Left renal pelvis (tissue), 4 donors: ENCODE data around the gene PACRG. TPM values are rescaled to one million over a fixed set of nuclear protein-coding genes. Genes with fewer than 3 reads are reported as not detected.
"Not testable (repeated sequence)": the region's sequence is repeated elsewhere in the genome, so short reads cannot be mapped to it uniquely, and the experiment has no call there.

Source experiments
- DNase-seq, 4 donors: peaks; one replicate each; pipeline ENCODE4 v3.0.0-alpha.2; 2013; ENCODE audit warnings: low read depth in 4 of 4, low spot score in 3 of 4
- polyA plus RNA-seq, 4 donors: library from polyadenylated mRNA; unstranded; fragments of 120-200 nt; gene quantifications; one replicate each; pipeline ENCODE4 v1.2.1, GENCODE V29; 2013; ENCODE audit not compliant: insufficient read length in 4 of 4

Gene PACRG
- polyA plus RNA-seq, 4 donors, result 5.3 to 22.3 (median 14.2) TPM

DNA sequence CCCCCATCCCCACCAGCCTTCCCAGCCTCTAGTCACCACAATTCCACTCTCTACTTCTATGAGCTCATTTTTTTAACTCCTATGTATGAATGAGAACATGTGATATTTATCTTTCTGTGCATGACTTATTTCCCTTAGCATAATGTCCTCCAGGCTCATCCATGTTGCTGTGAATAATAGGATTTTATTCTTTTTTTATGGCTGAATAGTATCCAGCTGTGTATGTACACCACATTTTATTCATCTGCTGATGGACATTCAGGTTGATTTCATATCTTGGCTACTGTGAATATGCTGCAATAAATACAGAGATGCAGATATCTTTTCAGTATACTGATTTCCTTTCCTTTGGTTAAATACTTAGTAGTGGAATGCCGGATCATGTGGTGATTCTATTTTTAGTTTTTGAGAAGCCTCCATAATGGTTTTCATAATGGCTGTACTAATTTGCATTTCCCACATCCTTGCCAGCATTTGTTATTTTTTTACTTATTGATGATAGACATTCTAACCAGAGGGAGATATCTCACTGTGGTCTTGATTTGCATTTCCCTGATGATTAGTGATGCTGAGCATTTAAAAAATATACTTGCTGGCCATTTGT lies 194.9 kb downstream of the PACRG start:
- DNase-seq, result no peak

- DNase-seq, result no peak
Observed at GRCh38 chr6:162934844-162935243, 207.1 kb downstream of the PACRG start.

GRCh38 chr6:162940426-162940825 lies 212.7 kb downstream of the PACRG start:
- no peak for DNase-seq

GRCh38 chr6:162941128-162941527 lies 213.4 kb downstream of the PACRG start:
- DNase-seq, result no peak

DNA sequence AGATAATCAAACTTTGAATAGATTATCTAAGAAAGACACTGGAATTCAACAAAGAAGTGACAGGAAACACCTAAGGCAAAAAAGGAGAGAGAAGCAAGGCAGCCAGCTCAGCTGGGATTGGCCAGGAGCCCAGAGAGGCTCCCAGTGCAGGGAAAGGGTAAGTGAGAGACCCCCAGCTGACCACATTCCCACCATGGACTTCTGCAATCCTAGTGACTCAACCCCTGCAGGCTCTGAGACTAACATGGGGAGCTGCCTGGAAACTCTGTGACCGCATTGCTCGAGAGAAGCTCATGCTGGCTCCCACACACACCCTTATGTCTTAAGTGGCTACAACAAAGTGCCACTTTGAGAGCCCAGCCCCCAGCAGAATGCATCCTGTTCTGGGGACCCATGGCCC lies 215.1 kb downstream of the PACRG start:
- DNase-seq, result no peak

- no peak for DNase-seq
Observed at GRCh38 chr6:162943369-162943768, 215.6 kb downstream of the PACRG start.

DNA sequence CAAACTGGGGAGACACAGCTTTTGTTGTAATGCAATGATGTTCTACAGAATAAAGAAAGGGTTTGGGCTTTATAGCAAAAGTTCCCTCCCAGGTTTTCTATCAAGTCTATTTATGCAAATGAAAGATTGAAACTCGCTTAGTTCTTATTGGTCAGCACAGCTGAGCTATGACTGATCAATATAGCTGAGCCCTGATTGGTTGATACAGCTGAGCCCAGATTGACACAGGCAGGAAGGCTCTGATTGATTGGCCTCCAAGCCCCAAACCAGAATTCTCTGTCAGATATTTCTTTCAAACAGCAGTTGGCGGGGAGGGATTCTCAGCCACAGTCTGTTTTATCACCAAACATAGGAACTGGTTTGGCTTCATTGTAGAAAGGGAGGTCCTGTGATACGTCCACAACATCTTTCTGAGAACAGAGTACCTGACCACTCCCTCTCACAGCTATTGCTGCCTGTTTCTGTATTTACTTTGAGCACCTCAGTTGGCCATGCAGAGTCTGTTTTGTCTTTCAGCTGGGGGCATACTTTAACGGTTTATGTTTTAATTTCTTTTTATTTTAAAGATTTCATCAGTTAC lies 223.5 kb downstream of the PACRG start:
- DNase-seq, result no peak

- no peak for DNase-seq
Observed at GRCh38 chr6:162952423-162952822, 224.6 kb downstream of the PACRG start.

DNA sequence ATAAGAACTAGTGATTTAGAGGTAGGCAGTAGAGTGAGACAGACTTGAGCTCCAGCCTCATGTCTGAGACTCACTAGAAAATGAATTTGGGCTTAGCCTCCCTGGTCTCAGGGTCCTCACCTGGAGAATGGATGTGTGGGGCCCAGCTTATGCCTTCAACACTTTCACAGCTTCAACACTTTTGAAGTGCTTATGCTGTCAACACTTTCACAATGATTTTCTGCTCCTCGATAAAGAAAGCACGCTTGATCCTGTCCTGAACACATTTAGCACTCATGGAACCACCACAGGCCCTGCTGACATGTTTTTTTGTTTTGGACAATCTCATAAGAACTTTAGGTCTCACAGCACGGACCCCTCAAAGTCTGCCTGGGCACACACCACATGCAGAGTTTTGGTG lies 229.3 kb downstream of the PACRG start:
- DNase-seq, result no peak

DNA sequence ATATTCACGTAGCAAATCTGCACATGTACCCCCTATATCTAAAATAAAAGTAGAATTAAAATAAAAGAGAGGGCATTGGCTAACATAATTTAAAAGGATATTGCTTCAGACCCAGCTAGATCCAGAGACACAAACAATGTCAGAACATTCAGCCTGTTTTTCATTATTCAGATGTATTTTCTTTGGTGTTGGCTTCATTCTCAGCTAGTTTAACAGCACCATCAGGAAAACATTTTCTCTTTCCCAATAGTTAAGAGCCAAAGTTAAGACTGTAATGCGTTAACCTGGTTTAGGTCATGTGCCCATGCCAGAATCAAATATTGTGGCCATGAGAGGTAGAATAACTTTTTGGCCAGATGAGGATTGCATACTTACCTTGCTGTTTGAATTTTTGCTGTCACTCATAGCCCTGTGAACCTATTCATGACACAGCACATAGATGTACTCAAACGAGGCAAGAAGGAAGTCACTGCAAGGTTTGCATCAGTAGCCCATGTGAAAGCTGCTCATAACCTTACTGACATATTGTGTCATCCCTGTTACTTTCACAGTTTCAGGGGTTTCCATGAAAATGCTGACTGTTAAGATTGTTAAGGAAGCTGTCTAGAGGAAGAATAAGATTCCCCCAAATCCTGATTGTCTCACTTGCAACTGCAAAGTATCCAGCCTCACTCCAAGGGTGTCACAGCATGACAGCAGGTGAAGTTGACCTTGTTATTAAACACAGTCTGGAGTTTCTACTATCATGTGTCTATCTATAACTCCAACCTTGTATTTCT lies 233.1 kb downstream of the PACRG start:
- DNase-seq, result no peak

DNA sequence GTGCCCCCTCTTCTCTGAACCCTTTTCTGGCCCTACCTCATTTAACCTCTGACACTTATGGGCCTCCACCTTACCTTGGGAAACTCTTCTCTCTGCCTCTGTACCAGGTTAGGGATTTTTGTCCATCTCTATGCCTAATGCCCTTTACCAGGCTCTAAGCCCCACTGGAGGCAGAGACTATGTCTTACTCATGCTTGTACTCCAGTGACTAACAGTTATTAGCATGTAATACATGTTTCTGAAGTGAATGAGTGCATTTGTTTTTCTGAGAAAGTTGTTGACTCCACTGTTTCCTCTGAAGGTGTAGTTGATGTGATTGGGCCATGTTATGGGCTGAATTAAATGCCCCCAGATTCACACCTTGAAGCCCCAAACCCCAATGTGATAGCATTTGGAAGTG lies 234.3 kb downstream of the PACRG start:
- no peak for DNase-seq

GRCh38 chr6:162963861-162964260 lies 236.1 kb downstream of the PACRG start:
- no peak for DNase-seq

DNA sequence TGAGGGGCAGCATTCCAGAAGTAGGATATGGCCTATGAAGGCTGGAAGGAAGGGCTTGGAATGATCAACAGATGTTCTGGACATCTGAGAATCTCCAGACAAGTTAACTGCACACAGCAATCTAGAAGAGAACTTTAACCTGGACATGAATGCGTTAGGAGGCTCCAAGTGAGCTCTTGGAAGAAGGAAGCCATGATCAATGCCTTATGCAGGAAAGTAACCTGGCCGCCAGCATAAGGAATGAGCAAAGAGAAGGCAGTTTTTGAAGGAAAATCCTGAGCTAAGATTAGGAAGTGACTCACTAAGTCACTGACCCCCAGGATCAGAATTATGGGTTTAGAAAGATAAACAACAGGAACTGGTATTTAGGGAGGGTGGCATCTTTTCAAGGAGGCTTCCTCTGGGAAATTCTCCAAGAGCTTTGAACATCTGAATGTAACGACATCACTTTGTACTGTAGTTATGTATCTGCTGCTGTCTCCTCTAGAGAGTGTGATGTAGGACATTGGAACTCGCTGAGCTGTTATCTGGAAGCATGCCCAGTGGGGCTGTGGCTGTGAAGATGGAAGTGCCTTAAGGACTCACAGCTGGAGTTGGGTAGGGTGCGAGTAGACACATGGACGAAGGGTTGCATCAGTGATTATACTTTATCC lies 236.8 kb downstream of the PACRG start:
- DNase-seq, result peak in 1 of 4 donors; percentile 24

- DNase-seq, result no peak
Observed at GRCh38 chr6:162965366-162965765, 237.6 kb downstream of the PACRG start.

DNA sequence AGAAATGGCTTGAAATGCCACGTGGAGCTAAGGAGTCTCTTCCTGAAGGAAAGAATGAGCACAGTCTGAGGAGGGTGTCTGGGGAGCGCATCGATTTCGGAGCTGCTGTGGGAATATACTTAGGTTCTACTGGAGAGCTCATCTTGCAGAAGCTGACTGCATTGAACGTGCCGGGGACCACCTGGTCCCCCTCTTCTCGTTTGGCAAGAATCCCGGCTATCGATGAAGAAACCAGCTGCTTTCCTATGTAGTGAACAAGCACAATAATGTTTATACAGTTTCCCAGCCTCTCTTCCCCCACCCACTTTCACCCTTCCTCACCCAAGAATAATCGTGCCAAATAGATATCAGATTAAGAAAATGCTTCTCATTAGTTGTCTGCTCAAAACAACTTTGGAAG lies 242.5 kb downstream of the PACRG start:
- DNase-seq, result no peak

DNA sequence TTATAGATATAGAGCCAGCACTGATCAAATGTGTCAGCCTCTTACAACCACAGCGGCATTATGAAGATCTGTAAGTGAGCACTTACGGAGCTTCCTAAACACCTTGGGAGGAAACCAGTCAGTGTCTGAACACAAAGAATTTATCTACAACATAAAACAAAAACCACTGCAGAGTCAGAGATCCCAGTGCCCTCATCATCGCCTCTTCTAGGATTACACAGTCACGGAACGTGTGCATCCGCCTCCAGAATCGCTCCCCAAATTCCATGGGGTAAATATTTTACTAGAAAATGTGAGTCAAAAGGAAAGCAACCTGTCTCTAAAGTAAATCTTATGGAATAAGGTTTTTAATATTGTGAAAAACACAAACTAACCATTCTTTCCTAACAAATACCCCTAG lies 243.6 kb downstream of the PACRG start:
- DNase-seq, result no peak

DNA sequence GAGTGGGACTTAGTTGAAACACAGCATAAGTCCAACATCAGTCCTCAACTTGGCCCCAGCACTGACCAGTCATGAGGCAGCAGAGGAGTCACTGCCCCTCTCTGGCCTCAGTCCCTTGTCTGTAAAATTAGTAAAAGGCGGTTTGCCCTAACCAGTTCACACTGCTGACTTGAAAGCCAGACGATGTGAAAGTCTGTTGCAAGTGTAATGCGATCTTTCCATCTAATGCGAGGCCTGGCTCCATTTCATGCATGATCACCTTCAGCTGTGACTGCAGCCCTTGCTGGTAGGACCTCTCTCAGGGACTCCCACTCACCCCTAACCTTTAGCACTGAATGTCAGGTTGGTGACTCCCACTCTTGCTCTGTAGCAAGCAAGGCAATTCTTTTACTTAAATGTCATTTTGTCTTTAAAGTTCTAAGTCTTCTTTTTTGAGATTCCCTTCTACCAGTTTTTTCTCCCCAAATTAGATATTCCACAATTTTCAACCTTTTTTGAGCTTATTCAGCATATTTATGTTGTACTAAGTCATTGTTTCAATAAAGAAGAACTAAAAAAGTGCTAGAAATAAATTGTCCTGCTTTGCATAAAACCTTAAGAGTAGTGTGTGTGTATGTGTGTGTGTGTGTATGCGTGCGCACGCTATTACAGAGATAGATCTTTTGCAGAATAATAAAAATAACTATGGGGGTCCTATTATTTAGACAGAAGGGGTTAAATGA lies 245.5 kb downstream of the PACRG start:
- peak; percentile 50 to 77 (median 54) for DNase-seq

DNA sequence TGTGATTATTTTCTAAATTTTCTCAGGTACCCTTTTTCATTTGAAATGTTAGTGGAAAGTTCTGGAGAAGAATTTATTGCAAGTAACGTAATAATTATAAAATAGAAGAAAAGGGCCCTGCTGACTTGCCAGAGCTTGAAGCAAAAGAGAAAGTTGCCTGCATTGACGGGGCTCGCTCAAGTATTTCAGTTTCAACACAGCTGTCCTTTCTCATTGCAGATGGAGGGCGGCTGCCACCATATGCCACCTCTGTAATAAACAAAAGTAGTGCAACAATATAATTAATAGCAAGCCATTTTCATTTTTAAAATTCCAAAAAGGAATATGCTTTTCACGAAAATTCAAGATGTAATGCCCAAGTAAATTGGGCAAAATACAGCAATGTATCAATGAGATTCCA lies 246.2 kb downstream of the PACRG start:
- no peak for DNase-seq

DNA sequence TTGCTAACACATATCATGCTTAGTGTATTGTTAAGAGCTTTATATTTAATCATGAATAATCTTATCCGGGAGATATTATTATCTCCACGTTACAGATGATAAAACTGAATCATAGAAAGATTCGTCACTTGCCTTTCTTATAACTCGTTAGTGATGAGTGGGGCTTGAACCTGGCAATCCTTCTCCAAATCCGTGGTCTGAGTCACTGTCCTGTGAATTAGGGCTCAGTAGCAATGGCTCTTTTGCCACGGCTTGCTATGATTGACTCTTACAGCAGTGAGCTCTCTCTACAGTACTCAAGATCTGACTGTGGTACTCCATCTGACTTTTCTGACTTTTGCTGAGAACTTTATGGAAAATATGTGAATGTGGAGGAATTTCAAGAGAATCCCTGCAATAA lies 246.9 kb downstream of the PACRG start:
- no peak for DNase-seq

DNA sequence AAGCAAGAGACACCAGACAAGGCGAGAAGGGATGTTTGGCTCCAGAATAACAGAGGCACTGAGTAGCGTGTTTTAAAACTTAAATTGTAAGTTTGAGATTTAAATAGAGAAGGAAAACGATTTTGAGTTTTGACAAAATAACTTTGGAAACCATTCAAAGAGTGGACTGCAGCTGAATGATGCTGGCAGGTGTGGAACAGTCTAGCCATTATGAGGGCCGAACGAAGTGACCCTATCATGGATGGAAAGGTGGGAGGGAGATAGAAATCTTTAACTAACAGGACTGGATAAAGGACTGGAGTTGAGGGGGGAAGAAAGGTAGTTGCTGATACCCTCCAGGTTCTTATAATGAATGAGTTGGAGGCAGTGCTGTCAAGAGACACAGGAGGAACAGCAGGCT lies 248.4 kb downstream of the PACRG start:
- no peak for DNase-seq

DNA sequence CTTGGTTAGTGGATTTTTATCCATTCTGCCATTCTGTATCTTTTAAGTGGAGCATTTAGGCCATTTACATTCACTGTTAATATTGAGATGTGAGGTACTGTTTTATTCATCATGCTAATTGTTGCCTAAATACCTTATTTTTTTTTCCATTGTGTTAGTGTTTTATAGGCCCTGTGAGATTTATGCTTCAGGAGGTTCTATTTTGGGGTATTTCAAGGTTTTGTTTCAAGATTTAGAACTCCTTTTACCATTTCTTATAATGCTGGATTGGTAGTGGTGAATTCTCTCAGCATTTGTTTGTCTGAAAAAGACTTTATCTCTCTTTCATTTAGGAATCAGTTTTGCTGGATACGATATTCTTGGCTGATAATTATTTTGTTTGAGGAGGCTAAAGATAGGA lies 255.5 kb downstream of the PACRG start:
- DNase-seq, result not testable (repeated sequence)
